ENCODE results near the gene ST3GAL4. TPM values are rescaled to one million over a fixed set of nuclear protein-coding genes. Genes with fewer than 3 reads are reported as not detected.

Gene ST3GAL4
- total and polyA plus RNA-seq, 8 donors, result 9.9 to 31.0 (median 15.7) TPM; not detected in 1

GRCh38 chr11:126433244-126433846 is 77.9 kb downstream of the ST3GAL4 start:
- no peaks in the 10 kb centered on the region for H3K36me3 ChIP-seq
- TF ChIP-seq POLR2A (IDR thresholded peaks at IDR 0.05), result no peak
- TF ChIP-seq EP300 (IDR thresholded peaks at IDR 0.05), result no peak
- TF ChIP-seq CTCF (IDR thresholded peaks at IDR 0.05), result no peak
- no peak for TF ChIP-seq POLR2AphosphoS5 (IDR thresholded peaks at IDR 0.05)
- no peaks in the 10 kb centered on the region for H3K9me3 ChIP-seq
- no peak overlapping the region for H3K4me3 ChIP-seq
- peaks cover 0 to 15% (median 9%) of the 10 kb centered on the region in 4 donors for H3K4me1 ChIP-seq
- DNase-seq, result no peak
- H3K27ac ChIP-seq, result no peak overlapping the region
- no peaks in the 10 kb centered on the region for H3K27me3 ChIP-seq
- intact Hi-C loops (cut with DNase I; ENCODE audit: low total_unique reads), result loop anchor here (10.0 kb wide), 1 partner anchor 911 kb away; no protein-coding TSS in a partner anchor
- 82 to 90% (median 88%) methylated on average over 11 of the region's 11 CpGs for WGBS, 5 donors

DNA sequence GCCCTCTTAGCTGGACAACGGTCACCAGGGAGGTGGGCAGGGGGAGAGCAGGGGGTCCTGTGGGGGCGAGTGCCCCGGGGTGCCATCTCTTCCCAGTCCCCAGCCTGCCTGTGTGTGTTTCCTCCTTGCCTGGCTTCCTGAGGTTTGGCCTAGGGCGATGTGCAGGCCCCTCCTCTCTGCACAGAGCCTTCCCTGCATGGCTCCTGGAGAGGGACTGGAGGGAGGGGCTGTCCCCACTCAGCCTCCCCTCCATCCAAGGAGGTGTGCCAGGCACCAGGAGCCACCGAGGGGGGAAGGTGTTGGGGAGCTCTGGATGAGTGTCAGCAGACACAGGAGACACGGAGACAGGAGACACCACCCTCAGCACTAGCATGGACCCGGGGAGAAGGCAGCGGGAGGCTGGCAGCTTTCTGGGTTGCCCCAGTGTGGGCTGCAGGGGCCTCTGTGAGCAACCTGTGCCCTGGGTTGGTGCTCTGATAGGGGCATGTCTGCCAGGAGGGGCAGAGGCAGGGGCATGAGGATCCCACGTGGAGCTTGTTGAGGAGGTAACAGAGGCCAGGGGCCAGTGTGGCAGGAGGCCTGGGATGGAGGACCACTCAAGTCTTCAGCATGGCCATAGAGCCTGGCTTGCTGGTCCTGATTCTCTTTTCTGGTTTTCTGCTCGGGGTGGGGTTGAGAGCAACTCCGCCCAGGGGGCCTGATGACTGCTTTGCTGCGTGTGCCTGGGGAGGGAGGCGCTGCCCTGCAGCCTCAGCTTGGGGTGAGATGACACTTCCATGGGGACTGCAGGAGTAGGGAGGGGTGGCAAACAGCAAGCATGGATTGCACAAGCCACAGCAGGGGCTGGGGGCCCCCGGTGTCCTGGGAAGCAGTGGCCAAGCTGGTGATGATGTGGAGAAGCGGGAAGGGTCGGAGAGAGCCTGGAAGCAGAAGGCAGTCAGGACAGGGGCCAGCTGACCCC is 78.8 kb downstream of the ST3GAL4 start:
- Histone ChIP-seq H3K4me3 (no peak overlapping the region), H3K27me3 (no peaks in the 10 kb centered on the region), H3K27ac (no peak overlapping the region), H3K36me3 (no peaks in the 10 kb centered on the region), H3K9me3 (no peaks in the 10 kb centered on the region), H3K4me1 (peaks cover 0 to 15% (median 9%) of the 10 kb centered on the region in 4 donors)
- no peak for TF ChIP-seq POLR2A (IDR thresholded peaks at IDR 0.05)
- TF ChIP-seq POLR2AphosphoS5 (IDR thresholded peaks at IDR 0.05), result no peak
- no peak for TF ChIP-seq EP300 (IDR thresholded peaks at IDR 0.05)
- TF ChIP-seq CTCF (IDR thresholded peaks at IDR 0.05), result no peak
- DNase-seq, result no peak
- 73 to 77% (median 74%) methylated on average over 13 to 16 of the region's 16 CpGs for WGBS, 5 donors
- intact Hi-C loops (cut with DNase I; ENCODE audit: low total_unique reads), result loop anchor here (10.0 kb wide), 1 partner anchor 911 kb away; no protein-coding TSS in a partner anchor

- H3K27ac ChIP-seq, result no peak overlapping the region
- no peaks in the 10 kb centered on the region for H3K27me3 ChIP-seq
- no peaks in the 10 kb centered on the region for H3K36me3 ChIP-seq
- TF ChIP-seq POLR2A (IDR thresholded peaks at IDR 0.05), result no peak
- TF ChIP-seq EP300 (IDR thresholded peaks at IDR 0.05), result no peak
- TF ChIP-seq POLR2AphosphoS5 (IDR thresholded peaks at IDR 0.05), result no peak
- TF ChIP-seq CTCF (IDR thresholded peaks at IDR 0.05), result no peak
- intact Hi-C loops (cut with DNase I; ENCODE audit: low total_unique reads), result loop anchor here (10.0 kb wide), 1 partner anchor 910 kb away; no protein-coding TSS in a partner anchor
- DNase-seq, result no peak
- WGBS, 5 donors, result 82 to 93% (median 90%) methylated on average over 12 of the region's 12 CpGs
- peaks cover 0 to 15% (median 9%) of the 10 kb centered on the region in 4 donors for H3K4me1 ChIP-seq
- H3K9me3 ChIP-seq, result no peaks in the 10 kb centered on the region
- H3K4me3 ChIP-seq, result no peak overlapping the region
Observed at GRCh38 chr11:126434950-126435335, 79.5 kb downstream of the ST3GAL4 start.

GRCh38 chr11:126436209-126436755 is 80.8 kb downstream of the ST3GAL4 start:
- H3K4me3 ChIP-seq, result no peak overlapping the region
- intact Hi-C loops (cut with DNase I; ENCODE audit: low total_unique reads), result loop anchor here (10.0 kb wide), 1 partner anchor 909 kb away; no protein-coding TSS in a partner anchor

More at GRCh38 chr11:126436209-126436755, 80.8 kb downstream of the ST3GAL4 start:
- WGBS, 5 donors, result 83 to 97% (median 93%) methylated on average over 4 to 7 of the region's 7 CpGs
- Histone ChIP-seq H3K9me3 (no peaks in the 10 kb centered on the region), H3K27me3 (peaks cover 0 to 7% (median 0%) of the 10 kb centered on the region in 3 donors), H3K27ac (no peak overlapping the region), H3K4me1 (peaks cover 4 to 25% (median 14%) of the 10 kb centered on the region in 4 donors), H3K36me3 (no peaks in the 10 kb centered on the region)
- no peak for TF ChIP-seq POLR2AphosphoS5 (IDR thresholded peaks at IDR 0.05)
- TF ChIP-seq CTCF (IDR thresholded peaks at IDR 0.05), result no peak
- TF ChIP-seq POLR2A (IDR thresholded peaks at IDR 0.05), result no peak
- no peak for TF ChIP-seq EP300 (IDR thresholded peaks at IDR 0.05)
- no peak for DNase-seq
